Fibroblast of skin of right biceps (primary cell): ENCODE data around the gene ORAI1.
A peak's percentile ranks its signal among the peaks of the same experiment; 100 is the strongest.
"Not testable (repeated sequence)": the region's sequence is repeated elsewhere in the genome, so short reads cannot be mapped to it uniquely, and the experiment has no call there.

ENCODE experiments used
- DNase-seq: peaks from one replicate; pipeline ENCODE4 v3.0.0-alpha.2; 2013

The ORAI1 gene

DNA sequence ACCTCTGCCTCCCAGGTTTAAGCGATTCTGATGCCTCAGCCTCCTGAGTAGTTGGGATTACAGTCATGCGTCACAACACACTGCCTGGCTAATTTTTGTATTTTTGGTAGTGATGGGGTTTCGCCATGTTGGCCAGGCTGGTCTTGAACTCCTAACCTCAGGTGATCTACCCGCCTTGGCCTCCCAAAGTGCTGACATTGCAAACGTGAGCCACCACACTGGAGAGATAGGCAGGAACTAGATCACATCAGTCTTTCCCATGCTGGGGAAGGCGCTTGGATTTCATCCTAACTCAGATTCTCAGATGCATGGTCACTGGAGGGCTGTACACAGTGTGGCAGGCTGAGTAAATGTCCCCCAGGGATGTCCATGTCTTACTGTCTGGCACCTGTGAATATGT, 18.0 kb upstream of the ORAI1 start:
- no peak for DNase-seq

GRCh38 chr12:121610239-121611149, 15.8 kb upstream of the ORAI1 start:
- no peak for DNase-seq

DNA sequence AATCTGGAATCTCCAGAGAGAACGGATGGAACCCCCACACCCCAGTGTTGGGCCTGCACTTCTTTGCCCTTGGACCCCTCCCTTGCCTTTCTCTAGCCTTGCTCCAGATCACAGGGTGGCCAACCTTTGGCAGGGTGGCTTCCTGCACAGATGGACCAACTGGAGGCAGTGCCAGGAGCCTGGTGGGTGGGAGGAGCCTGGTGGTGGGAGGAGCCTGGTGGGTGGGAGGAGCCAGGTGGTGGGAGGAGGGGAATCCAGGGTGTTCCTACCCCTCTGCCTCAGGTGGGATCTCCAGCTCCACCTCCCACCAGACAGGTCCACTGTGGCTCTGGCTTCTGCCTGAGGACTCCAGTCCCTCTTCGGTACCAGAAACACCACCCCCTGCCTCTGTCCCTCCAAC, 15.0 kb upstream of the ORAI1 start:
- DNase-seq, result no peak

- no peak for DNase-seq
Observed at GRCh38 chr12:121613462-121613861, 12.9 kb upstream of the ORAI1 start.

DNA sequence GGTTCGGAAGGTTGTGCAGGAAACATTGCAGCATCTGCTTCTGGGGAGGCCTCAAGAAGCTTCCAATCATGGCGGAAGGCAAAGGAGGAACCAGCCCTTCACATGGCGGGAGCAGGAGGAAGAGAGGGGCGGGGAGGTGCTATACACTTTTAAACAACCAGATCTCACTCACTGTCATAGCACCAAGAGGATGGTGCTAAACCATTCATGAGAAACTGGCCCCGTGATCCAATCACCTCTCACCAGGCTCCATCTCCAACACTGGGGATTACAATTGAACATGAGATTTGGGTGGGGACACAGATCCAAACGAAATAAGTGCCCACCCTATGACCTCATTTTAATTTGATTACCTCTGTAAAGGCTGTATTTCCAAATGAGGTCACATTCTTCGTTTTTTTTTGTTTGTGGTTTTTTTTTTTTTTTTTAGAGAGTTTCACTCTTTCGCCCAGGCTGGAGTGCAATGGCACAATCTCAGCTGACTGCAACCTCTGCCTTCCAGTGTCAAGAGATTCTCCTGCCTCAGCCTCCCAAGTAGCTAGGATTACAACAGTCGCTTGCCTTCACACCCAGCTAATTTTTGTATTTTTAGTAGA, 11.4 kb upstream of the ORAI1 start:
- no peak for DNase-seq

DNA sequence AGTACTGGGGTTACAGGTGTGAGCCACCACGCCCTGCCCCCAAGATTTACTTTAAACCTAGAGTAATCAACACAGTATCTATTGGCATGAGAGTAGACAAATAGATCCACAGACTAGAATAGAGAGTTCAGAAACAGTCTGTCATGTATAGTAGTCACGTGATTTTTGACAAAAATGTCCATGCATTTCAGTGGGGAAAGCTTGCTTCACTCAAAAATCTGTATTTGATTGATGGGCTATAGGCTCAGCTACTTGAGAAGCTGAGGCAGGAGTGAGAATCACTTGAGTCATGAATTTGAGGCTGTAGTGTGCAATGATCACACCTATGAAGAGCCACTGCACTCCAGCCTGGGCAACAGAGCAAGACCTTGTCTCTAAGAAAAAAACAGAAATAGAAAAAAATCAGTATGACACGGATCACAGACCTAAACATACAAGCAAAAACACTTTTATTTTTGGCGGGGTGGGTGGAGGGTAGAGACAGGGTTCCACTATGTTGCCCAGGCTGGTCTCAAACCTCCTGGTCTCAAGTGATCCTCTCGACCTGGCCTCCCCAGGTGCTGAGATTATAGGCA, 7.6 kb upstream of the ORAI1 start:
- DNase-seq, result peak; percentile 21

DNA sequence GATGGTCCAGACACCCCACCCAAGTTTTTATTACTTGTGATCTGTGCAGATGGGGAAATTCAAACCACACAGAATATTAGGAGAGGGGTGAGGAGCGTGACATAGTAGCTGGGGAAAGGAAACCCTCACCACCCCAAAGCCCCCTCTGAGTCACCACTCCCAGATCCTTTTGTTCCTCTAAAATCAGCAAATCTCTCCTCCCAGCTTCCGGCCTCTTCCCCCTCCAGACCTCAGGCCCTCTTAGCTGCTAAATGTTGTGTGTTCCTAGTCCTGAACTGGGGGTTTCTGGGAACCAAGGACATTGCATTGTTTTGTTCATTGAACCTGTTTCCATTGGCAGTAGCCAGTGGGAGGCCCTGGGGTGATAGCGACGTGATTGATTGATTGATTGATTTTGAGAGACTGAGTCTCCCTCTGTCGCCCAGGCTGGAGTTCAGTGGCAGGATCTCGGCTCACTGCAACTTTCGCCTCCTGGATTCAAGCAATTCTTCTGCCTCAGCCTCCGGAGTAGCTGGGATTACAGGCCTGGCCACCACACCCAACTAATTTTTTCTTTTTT, 5.9 kb upstream of the ORAI1 start:
- DNase-seq, result peak; percentile 17

DNA sequence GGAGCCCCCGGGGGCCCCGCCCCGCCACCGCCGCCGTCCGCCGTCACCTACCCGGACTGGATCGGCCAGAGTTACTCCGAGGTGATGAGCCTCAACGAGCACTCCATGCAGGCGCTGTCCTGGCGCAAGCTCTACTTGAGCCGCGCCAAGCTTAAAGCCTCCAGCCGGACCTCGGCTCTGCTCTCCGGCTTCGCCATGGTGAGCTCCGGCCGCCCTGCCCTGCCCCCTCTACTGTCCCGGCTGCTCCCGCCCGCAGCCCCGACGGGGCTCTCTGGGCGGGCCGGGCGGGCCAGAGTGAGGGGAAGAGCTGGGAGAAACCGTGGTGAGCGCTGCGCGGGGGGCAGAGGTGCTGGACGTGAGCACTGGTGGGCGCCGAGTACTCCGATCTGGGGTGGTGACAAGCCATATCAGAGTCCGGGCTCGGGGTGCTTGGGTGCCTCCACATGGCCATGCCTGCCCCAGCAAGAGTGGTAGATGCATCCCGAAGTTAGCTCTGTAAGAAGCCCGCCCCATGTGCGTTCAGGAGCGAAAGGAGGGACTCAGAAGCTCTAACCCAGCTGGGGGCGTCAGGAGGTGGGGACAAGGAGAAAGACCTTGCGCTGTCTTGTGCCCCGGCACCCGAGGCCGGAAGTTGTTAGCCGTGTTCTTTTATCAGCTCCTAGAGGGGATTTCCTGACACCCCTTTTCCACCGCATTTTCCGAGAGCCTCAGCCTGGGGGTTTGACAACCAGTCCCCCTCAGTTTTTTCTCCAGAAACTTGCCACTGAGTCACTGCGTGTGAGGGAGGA, 717 bp downstream of the ORAI1 start:
- peak; percentile 75 for DNase-seq

- peak; percentile 19 for DNase-seq
Observed at GRCh38 chr12:121628037-121628436, 1.7 kb downstream of the ORAI1 start.

GRCh38 chr12:121628536-121628935, 2.2 kb downstream of the ORAI1 start:
- DNase-seq, result no peak

DNA sequence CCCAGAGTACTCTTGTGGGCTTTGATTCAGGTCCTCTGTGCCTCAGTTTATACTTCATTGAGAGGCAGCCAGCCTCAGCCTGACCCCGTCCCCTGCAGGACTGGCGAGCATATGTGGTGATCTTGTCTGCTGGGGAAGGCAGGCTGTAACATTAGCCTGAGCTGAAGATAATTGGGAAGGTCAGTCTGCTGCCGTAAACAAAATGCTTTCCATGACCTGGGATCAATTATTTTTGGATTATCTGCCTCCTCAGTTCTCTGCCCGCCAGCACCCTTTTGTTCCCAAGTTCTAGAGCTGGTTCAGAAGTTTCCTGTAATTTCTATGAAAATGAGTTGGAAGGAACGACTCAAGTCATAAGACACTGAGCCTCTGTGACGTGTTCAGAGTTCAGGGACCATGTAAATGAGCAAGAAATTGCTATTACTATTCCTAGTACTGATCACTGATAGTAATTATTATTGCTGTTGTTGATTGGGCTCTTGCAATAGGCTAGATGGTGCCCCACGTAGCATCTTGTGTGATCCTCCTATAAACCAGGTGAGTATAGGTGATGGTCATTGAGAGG, 4.5 kb downstream of the ORAI1 start:
- no peak for DNase-seq

- DNase-seq, result no peak
Observed at GRCh38 chr12:121632069-121632970, 6.0 kb downstream of the ORAI1 start.

- DNase-seq, result not testable (repeated sequence)
Observed at GRCh38 chr12:121633833-121634196, 7.5 kb downstream of the ORAI1 start.

- DNase-seq, result no peak
Observed at GRCh38 chr12:121634836-121635235, 8.5 kb downstream of the ORAI1 start.

- DNase-seq, result no peak
Observed at GRCh38 chr12:121637231-121637914, 11.0 kb downstream of the ORAI1 start.

DNA sequence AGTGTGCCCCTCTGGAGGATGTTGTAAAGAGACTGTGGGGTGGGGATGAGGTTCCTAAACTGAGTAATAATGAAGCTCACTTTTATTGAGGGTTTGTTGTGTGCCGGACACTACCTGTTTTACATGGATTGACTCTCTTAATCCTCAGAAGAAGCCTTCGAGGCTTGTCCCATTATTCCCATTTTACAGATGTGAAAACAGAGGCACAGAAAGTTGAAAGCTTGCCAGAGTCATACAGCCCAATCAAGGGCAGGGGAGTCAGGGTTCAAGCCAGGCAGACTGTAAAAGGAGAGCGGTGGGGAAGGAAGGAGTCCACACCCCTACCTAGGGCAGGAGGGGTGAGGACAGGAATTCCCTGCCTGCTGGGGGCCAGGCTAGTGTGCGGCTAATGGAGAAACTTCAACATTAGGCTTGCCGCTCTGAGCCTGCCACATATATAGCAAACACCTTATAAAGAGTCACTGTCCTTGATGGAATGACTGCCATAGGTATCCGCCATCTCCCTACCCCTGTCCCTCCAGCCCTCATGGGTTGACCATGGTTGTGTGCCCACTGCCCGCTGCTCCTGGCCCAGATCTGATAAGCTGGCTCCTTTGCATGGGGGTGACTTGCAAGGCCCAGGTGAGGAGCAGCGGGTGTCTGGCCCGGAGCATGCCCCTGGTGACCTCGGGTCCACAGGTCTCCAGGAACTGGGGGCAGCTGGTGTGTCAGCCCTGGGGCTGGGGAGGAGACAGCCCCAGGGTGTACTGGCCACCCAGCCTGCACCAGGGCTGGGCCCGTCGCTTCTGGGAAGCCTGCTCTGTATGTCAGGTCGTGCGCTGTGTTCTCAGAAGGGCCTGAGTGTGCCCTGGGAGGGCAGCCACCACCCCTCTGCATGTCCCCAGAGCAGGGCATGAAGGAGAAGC, 12.2 kb downstream of the ORAI1 start:
- DNase-seq, result no peak

DNA sequence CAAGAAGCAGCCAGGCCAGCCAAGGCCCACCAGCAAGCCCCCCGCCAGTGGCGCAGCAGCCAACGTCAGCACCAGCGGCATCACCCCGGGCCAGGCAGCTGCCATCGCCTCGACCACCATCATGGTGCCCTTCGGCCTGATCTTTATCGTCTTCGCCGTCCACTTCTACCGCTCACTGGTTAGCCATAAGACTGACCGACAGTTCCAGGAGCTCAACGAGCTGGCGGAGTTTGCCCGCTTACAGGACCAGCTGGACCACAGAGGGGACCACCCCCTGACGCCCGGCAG, 15.0 kb downstream of the ORAI1 start:
- DNase-seq, result no peak

- DNase-seq, result no peak
Observed at GRCh38 chr12:121648458-121649028, 22.2 kb downstream of the ORAI1 start.

GRCh38 chr12:121649322-121649721, 23.0 kb downstream of the ORAI1 start:
- no peak for DNase-seq
